Measurements from ENCODE around the gene PXN. TPM values are rescaled to one million over a fixed set of nuclear protein-coding genes. Genes with fewer than 3 reads are reported as not detected.

The PXN gene
- total and polyA plus RNA-seq, 10 of the 15 experiments (the other 5 are each of a cell fraction or from before 2014, with no cell fraction given), result 1.0 to 32.0 (median 11.5) TPM

- TF ChIP-seq, protein P1, sequence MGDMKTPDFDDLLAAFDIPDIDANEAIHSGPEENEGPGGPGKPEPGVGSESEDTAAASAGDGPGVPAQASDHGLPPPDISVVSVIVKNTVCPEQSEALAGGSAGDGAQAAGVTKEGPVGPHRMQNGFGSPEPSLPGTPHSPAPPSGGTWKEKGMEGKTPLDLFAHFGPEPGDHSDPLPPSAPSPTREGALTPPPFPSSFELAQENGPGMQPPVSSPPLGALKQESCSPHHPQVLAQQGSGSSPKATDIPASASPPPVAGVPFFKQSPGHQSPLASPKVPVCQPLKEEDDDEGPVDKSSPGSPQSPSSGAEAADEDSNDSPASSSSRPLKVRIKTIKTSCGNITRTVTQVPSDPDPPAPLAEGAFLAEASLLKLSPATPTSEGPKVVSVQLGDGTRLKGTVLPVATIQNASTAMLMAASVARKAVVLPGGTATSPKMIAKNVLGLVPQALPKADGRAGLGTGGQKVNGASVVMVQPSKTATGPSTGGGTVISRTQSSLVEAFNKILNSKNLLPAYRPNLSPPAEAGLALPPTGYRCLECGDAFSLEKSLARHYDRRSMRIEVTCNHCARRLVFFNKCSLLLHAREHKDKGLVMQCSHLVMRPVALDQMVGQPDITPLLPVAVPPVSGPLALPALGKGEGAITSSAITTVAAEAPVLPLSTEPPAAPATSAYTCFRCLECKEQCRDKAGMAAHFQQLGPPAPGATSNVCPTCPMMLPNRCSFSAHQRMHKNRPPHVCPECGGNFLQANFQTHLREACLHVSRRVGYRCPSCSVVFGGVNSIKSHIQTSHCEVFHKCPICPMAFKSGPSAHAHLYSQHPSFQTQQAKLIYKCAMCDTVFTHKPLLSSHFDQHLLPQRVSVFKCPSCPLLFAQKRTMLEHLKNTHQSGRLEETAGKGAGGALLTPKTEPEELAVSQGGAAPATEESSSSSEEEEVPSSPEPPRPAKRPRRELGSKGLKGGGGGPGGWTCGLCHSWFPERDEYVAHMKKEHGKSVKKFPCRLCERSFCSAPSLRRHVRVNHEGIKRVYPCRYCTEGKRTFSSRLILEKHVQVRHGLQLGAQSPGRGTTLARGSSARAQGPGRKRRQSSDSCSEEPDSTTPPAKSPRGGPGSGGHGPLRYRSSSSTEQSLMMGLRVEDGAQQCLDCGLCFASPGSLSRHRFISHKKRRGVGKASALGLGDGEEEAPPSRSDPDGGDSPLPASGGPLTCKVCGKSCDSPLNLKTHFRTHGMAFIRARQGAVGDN (IDR thresholded peaks at IDR 0.05), result no peak
- TF ChIP-seq MLLT1 (IDR thresholded peaks at IDR 0.05), result no peak
- no peak for TF ChIP-seq MTA3 (IDR thresholded peaks at IDR 0.05; ENCODE audit: borderline replicate concordance, low read length)
- no peak for TF ChIP-seq REST (IDR thresholded peaks at IDR 0.05; ENCODE audit: low read depth, low read length)
- TF ChIP-seq, protein P2, sequence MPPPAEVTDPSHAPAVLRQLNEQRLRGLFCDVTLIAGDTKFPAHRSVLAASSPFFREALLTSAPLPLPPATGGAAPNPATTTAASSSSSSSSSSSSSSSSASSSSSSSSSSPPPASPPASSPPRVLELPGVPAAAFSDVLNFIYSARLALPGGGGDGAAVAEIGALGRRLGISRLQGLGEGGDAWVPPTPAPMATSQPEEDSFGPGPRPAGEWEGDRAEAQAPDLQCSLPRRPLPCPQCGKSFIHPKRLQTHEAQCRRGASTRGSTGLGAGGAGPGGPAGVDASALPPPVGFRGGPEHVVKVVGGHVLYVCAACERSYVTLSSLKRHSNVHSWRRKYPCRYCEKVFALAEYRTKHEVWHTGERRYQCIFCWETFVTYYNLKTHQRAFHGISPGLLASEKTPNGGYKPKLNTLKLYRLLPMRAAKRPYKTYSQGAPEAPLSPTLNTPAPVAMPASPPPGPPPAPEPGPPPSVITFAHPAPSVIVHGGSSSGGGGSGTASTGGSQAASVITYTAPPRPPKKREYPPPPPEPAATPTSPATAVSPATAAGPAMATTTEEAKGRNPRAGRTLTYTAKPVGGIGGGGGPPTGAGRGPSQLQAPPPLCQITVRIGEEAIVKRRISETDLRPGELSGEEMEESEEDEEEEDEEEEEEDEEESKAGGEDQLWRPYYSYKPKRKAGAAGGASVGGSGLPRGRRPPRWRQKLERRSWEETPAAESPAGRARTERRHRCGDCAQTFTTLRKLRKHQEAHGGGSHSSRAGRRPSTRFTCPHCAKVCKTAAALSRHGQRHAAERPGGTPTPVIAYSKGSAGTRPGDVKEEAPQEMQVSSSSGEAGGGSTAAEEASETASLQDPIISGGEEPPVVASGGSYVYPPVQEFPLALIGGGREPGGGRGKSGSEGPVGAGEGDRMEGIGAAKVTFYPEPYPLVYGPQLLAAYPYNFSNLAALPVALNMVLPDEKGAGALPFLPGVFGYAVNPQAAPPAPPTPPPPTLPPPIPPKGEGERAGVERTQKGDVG (CRISPR knock-in tag; IDR thresholded peaks at IDR 0.05), result no peak
- peak; percentile 87 for TF ChIP-seq SMC3 (IDR thresholded peaks at IDR 0.05; ENCODE audit: borderline replicate concordance, low read length)
- no peak for TF ChIP-seq EP300 (IDR thresholded peaks at IDR 0.05; ENCODE audit: borderline replicate concordance in 1 of 2, control insufficient read depth in 1 of 2, low read depth in 2 of 2, low read length in 2 of 2)
- no peak for TF ChIP-seq CREM (IDR thresholded peaks at IDR 0.05; ENCODE audit: low read depth)
- TF ChIP-seq NRF1 (conservative IDR thresholded peaks at IDR 0.05; ENCODE audit: low read depth, low read length), result no peak
- no peak for TF ChIP-seq SPI1 (IDR thresholded peaks at IDR 0.05; ENCODE audit: borderline replicate concordance, insufficient read depth, low read depth, low read length)
- TF ChIP-seq LARP7 (IDR thresholded peaks at IDR 0.05), result peak; percentile 51
- TF ChIP-seq DPF2 (IDR thresholded peaks at IDR 0.05), result no peak; the same call in 1 of the 2 replicates
- TF ChIP-seq RBBP5 (conservative IDR thresholded peaks at IDR 0.05), result no peak
- no peak for TF ChIP-seq ZNF384 (IDR thresholded peaks at IDR 0.05; ENCODE audit: borderline replicate concordance, low read depth, low read length)
- no peak for TF ChIP-seq IRF5 (IDR thresholded peaks at IDR 0.05; ENCODE audit: borderline replicate concordance)
Measured at GRCh38 chr12:120265473-120266179, at the start of gene PXN (continued).
